Progenitor cell of endocrine pancreas (in vitro differentiated cells): ENCODE measurements around the gene GINS2. TPM values are rescaled to one million over a fixed set of nuclear protein-coding genes. Genes with fewer than 3 reads are reported as not detected.
A peak's percentile ranks its signal among the peaks of the same experiment; 100 is the strongest.

ENCODE experiments used
- DNase-seq: peaks from one replicate; pipeline ENCODE4 v3.0.0; 2021; ENCODE audit warnings: low spot score; ENCODE audit not compliant: unreplicated experiment
- H3K27ac Mint-ChIP-seq: 2 replicates; pipeline ENCODE4 v1.8.0; 2021; ENCODE audit warnings: mild to moderate bottlenecking, moderate library complexity, mixed read lengths
- H3K27me3 Mint-ChIP-seq: 2 replicates; pipeline ENCODE4 v1.8.0; 2021; ENCODE audit warnings: mixed read lengths
- H3K36me3 Mint-ChIP-seq: 2 replicates; pipeline ENCODE4 v1.8.0; 2022; ENCODE audit warnings: mixed read lengths; ENCODE audit not compliant: insufficient read depth
- H3K4me1 Mint-ChIP-seq: 2 replicates; pipeline ENCODE4 v1.8.0; 2021; ENCODE audit warnings: low read depth, mixed read lengths
- H3K4me3 Mint-ChIP-seq: 2 replicates; pipeline ENCODE4 v1.8.0; 2021; ENCODE audit warnings: low read depth, mild to moderate bottlenecking, moderate library complexity, mixed read lengths
- H3K9me3 Mint-ChIP-seq: 2 replicates; pipeline ENCODE4 v1.8.0; 2021; ENCODE audit warnings: low read depth, mixed read lengths
- CTCF ChIP-seq: fragments of 200-600 bp; sonication (generic); IDR thresholded peaks from one replicate; pipeline ENCODE4 v1.5.0; 2021; ENCODE audit warnings: antibody characterized with exemption, mild to moderate bottlenecking; ENCODE audit not compliant: unreplicated experiment
- total RNA-seq: library from RNA; stranded (reverse); gene quantifications from 2 replicates; pipeline ENCODE4 v1.2.1, GENCODE V29; 2021

Gene GINS2
- total RNA-seq, 1 donor from 2014 or later = 22.3 TPM

GRCh38 chr16:85654251-85655095 is 34.3 kb downstream of the GINS2 start:
- H3K4me1 Mint-ChIP-seq = peaks cover 3% of the 10 kb centered on the region
- no peaks in the 10 kb centered on the region for H3K27me3 Mint-ChIP-seq
- peaks cover 7% of the 10 kb centered on the region for H3K36me3 Mint-ChIP-seq
- no peak for TF ChIP-seq CTCF
- no peak overlapping the region for H3K4me3 Mint-ChIP-seq
- DNase-seq = no peak
- no peak overlapping the region for H3K27ac Mint-ChIP-seq
- H3K9me3 Mint-ChIP-seq = no peaks in the 10 kb centered on the region

GRCh38 chr16:85653290-85653891 is 35.4 kb downstream of the GINS2 start:
- H3K27me3 Mint-ChIP-seq = no peaks in the 10 kb centered on the region
- H3K27ac Mint-ChIP-seq = peak overlapping the region; percentile 87
- H3K36me3 Mint-ChIP-seq = peaks cover 11% of the 10 kb centered on the region

GRCh38 chr16:85652431-85653221 is 36.1 kb downstream of the GINS2 start:
- Mint-ChIP-seq H3K27ac (peak overlapping the region; percentile 73), H3K36me3 (peaks cover 13% of the 10 kb centered on the region)
- no peak for DNase-seq

More at GRCh38 chr16:85653290-85653891, 35.4 kb downstream of the GINS2 start:
- H3K9me3 Mint-ChIP-seq = no peaks in the 10 kb centered on the region
- no peak for DNase-seq
- TF ChIP-seq CTCF = no peak
- peaks cover 3% of the 10 kb centered on the region for H3K4me1 Mint-ChIP-seq
- H3K4me3 Mint-ChIP-seq = no peak overlapping the region

GRCh38 chr16:85651629-85652430 is 36.9 kb downstream of the GINS2 start:
- H3K4me1 Mint-ChIP-seq = peaks cover 3% of the 10 kb centered on the region
- TF ChIP-seq CTCF = no peak
- H3K36me3 Mint-ChIP-seq = peaks cover 12% of the 10 kb centered on the region
- no peak overlapping the region for H3K4me3 Mint-ChIP-seq
- no peaks in the 10 kb centered on the region for H3K27me3 Mint-ChIP-seq
- no peaks in the 10 kb centered on the region for H3K9me3 Mint-ChIP-seq
- peak overlapping the region; percentile 67 for H3K27ac Mint-ChIP-seq
- DNase-seq = no peak

More at GRCh38 chr16:85652431-85653221, 36.1 kb downstream of the GINS2 start:
- no peaks in the 10 kb centered on the region for H3K27me3 Mint-ChIP-seq
- no peak overlapping the region for H3K4me3 Mint-ChIP-seq
- no peak for TF ChIP-seq CTCF
- peaks cover 3% of the 10 kb centered on the region for H3K4me1 Mint-ChIP-seq
- H3K9me3 Mint-ChIP-seq = no peaks in the 10 kb centered on the region
